ENCODE results near the gene NCL.

GRCh38 chr2:231463698-231464575 lies at the start of gene NCL:
- TF ChIP-seq CTCF (IDR thresholded peaks at IDR 0.05) = peak in 2 of 3 donors; percentile 6 to 24
- TF ChIP-seq POLR2A (IDR thresholded peaks at IDR 0.05) = peak; percentile 95
- peak; percentile 99 for TF ChIP-seq POLR2AphosphoS5 (IDR thresholded peaks at IDR 0.05)
